Thyroid gland (tissue), 4 donors: ENCODE results near the gene LRRC18.

Experiments
- CTCF ChIP-seq, 6 experiments: fragments of 200-600 bp in 3 of 6; fragments of 450-650 bp in 3 of 6; sonication (generic) in 3 of 6; IDR thresholded peaks; one replicate each; pipeline ENCODE4 v1.5.1; 2016 to 2019; ENCODE audit warnings: antibody characterized with exemption in 6 of 6, mild to moderate bottlenecking in 2 of 6, inconsistent platforms in 1 of 6, moderate library complexity in 1 of 6
- POLR2A ChIP-seq, 2 donors: fragments of 450-650 bp; IDR thresholded peaks; one replicate each; pipeline ENCODE4 v1.6.1; 2017; ENCODE audit warnings: antibody characterized with exemption in 2 of 2, mild to moderate bottlenecking in 2 of 2, moderate library complexity in 1 of 2

- TF ChIP-seq CTCF (IDR thresholded peaks at IDR 0.05) = no peak
- no peak for TF ChIP-seq POLR2A (IDR thresholded peaks at IDR 0.05)
These were observed 57.7 kb downstream of the LRRC18 start for GRCh38 chr10:48881937-48882336.
